HCT116 (cell line): Measurements from ENCODE around the gene CYP3A4. TPM values are rescaled to one million over a fixed set of nuclear protein-coding genes. Genes with fewer than 3 reads are reported as not detected.

Experiments
- ATAC-seq: fragments of 200-7000 bp; cut with Tn5 transposase; 2 replicates; pipeline ENCODE4 v1.9.1; 2020; ENCODE audit warnings: mild to moderate bottlenecking, moderate library complexity
- BruUV-seq: library from RNA; stranded (reverse); fragments of 400-500 nt; replicated peaks from 2 replicates; lab custom pipeline; 2021; lab: Mats Ljungman, UMichigan
- CTCF ChIA-PET: fragments of 300-600 bp; sonication (Branson Sonifier 250); formaldehyde crosslinking; loops from one replicate; lab custom pipeline; 2021; ENCODE audit warnings: antibody characterized with exemption; lab: Charles Lee
- POLR2A ChIA-PET: fragments of 300-600, 350-600 bp; sonication (Branson Sonifier 250); formaldehyde crosslinking; loops from one replicate; lab custom pipeline; 2021; ENCODE audit warnings: antibody characterized with exemption; lab: Charles Lee
- RAD21 ChIA-PET, 2 experiments: fragments of 300-600 bp; sonication (Branson Sonifier 250); formaldehyde crosslinking; loops; one replicate each; lab custom pipeline; 2023; ENCODE audit warnings: low total read pairs in 2 of 2; ENCODE audit not compliant: uncharacterized antibody in 2 of 2, unreplicated experiment in 2 of 2, low non-redundant PET in 1 of 2; lab: Charles Lee
- DNase-seq: peaks from one replicate; pipeline ENCODE4 v3.0.0-alpha.2; 2010; ENCODE audit warnings: low read depth, low spot score
- H2AFZ ChIP-seq: fragments of 200-600 bp; shearing (Covaris generic), sonication (generic); 2 replicates; pipeline ENCODE4 v1.6.1; 2017; ENCODE audit warnings: low read depth, mixed run types, mixed read lengths, antibody characterized with exemption, low read length; ENCODE audit not compliant: poor library complexity, severe bottlenecking
- H3K27ac ChIP-seq: 2 replicates; pipeline ENCODE4 v1.5.1; 2012; ENCODE audit warnings: low read depth, low read length
- H3K27me3 ChIP-seq: fragments of 200-600 bp; sonication (generic); 2 replicates; pipeline ENCODE4 v1.6.1; 2016; ENCODE audit warnings: mixed run types, low read length, mixed read lengths; ENCODE audit not compliant: insufficient read depth
- H3K36me3 ChIP-seq, 2 experiments: fragments of 200-500 bp in 1 of 2; fragments of 200-600 bp in 1 of 2; sonication (Bioruptor generic) in 1 of 2; sonication (generic) in 1 of 2; 2 replicates each; pipeline versions ENCODE4 v1.5.1 to v1.6.1; 2014 to 2016; ENCODE audit warnings: low read length in 2 of 2, inconsistent platforms in 1 of 2, mixed read lengths in 1 of 2, mixed run types in 1 of 2; ENCODE audit not compliant: insufficient read depth in 2 of 2, control insufficient read depth in 1 of 2
- H3K4me1 ChIP-seq, 2 experiments: fragments of 200-600 bp in 1 of 2; sonication (generic) in 1 of 2; 2 replicates each; pipeline versions ENCODE4 v1.5.1 to v1.6.1; 2012 to 2017; ENCODE audit warnings: low read length in 2 of 2, inconsistent platforms in 1 of 2, mild to moderate bottlenecking in 1 of 2, mixed read lengths in 1 of 2, mixed run types in 1 of 2, moderate library complexity in 1 of 2; ENCODE audit not compliant: insufficient read depth in 2 of 2, control insufficient read depth in 1 of 2
- H3K4me2 ChIP-seq: fragments of 200-600 bp; sonication (generic); 2 replicates; pipeline ENCODE4 v1.6.1; 2017; ENCODE audit warnings: mixed run types, low read length, mixed read lengths
- H3K4me3 ChIP-seq, 2 experiments: fragments of 200-600 bp in 1 of 2; sonication (generic) in 1 of 2; replicated peaks in 1 of 2; 2 replicates each; pipeline ENCODE4 v1.5.1; 2011 to 2016; ENCODE audit warnings: low read length in 2 of 2, control low read depth in 1 of 2, low read depth in 1 of 2, mild to moderate bottlenecking in 1 of 2, mixed read lengths in 1 of 2, mixed run types in 1 of 2
- H3K79me2 ChIP-seq: fragments of 200-600 bp; sonication (generic); 2 replicates; pipeline ENCODE4 v1.6.1; 2017; ENCODE audit warnings: mild to moderate bottlenecking, mixed run types, low read length, moderate library complexity, mixed read lengths; ENCODE audit not compliant: insufficient read depth
- H3K9ac ChIP-seq: fragments of 200-600 bp; sonication (generic); 2 replicates; pipeline ENCODE4 v1.6.1; 2016; ENCODE audit warnings: low read length, mixed read lengths
- H3K9me2 ChIP-seq: fragments of 200-600 bp; sonication (generic), shearing (Covaris generic); 2 replicates; pipeline ENCODE4 v1.6.1; 2017; ENCODE audit warnings: mixed run types, mild to moderate bottlenecking, moderate library complexity; ENCODE audit not compliant: insufficient read depth
- H3K9me3 ChIP-seq, 2 experiments: fragments of 200-500 bp in 1 of 2; fragments of 200-600 bp in 1 of 2; sonication (Bioruptor generic) in 1 of 2; sonication (generic) in 1 of 2; 2 replicates each; pipeline ENCODE4 v1.6.1; 2014 to 2017; ENCODE audit warnings: low read length in 2 of 2, mixed read lengths in 2 of 2, inconsistent platforms in 1 of 2, low read depth in 1 of 2, mild to moderate bottlenecking in 1 of 2, mixed run types in 1 of 2, moderate library complexity in 1 of 2; ENCODE audit not compliant: control insufficient read depth in 1 of 2, insufficient read depth in 1 of 2
- H4K20me1 ChIP-seq: fragments of 200-600 bp; sonication (generic), shearing (Covaris generic); 2 replicates; pipeline ENCODE4 v1.6.1; 2017; ENCODE audit warnings: mixed run types, mild to moderate bottlenecking, moderate library complexity; ENCODE audit not compliant: insufficient read depth
- CEBPB ChIP-seq: IDR thresholded peaks from 2 replicates; pipeline ENCODE4 v1.6.1; 2012; ENCODE audit warnings: low read depth
- EZH2 ChIP-seq: fragments of 200-600 bp; sonication (generic); IDR thresholded peaks from 2 replicates; pipeline ENCODE4 v1.6.1; 2017; ENCODE audit warnings: antibody characterized with exemption, mixed run types
- intact Hi-C: fragments of 100-400 bp; cut with micrococcal nuclease; formaldehyde crosslinking; loops from 2 replicates; pipeline ENCODE4 v1.10.0; 2022
- total RNA-seq: library from RNA; stranded (reverse); gene quantifications from one replicate; pipeline ENCODE4 v1.2.1, GENCODE V29; 2021; ENCODE audit not compliant: unreplicated experiment

The CYP3A4 gene
- total RNA-seq, 1 experiment from 2014 or later: 0.25 TPM

- no peaks in the 10 kb centered on the region for H3K36me3 ChIP-seq
- no peak overlapping the region for H3K9ac ChIP-seq
- intact Hi-C loops: no loop called here
- DNase-seq: no peak
- TF ChIP-seq EZH2 (no peak), CEBPB (no peak)
- no peaks in the 10 kb centered on the region for H3K79me2 ChIP-seq
- ChIA-PET CTCF (no interaction called here), RAD21 (no interaction called here), POLR2A (no interaction called here)
- no peak for ATAC-seq
- peaks cover 0 to 5% of the 10 kb centered on the region in 2 experiments; a peak in 1 of 4 replicates for H3K4me1 ChIP-seq
- H3K4me3 ChIP-seq: no peak overlapping the region
- no TSS peak for BruUV-seq
- H2AFZ ChIP-seq: no peak overlapping the region
- no peaks in the 10 kb centered on the region for H3K9me3 ChIP-seq
- no peaks in the 10 kb centered on the region for H3K9me2 ChIP-seq
- H4K20me1 ChIP-seq: no peaks in the 10 kb centered on the region
- no peak overlapping the region for H3K4me2 ChIP-seq
- no peaks in the 10 kb centered on the region for H3K27me3 ChIP-seq
- H3K27ac ChIP-seq: no peak overlapping the region
These were observed 76.9 kb downstream of the CYP3A4 start for GRCh38 chr7:99707096-99707495.

Other genes with a start within 250 kb of the CYP3A4 start
- gene FAM200A, start 232.1 kb downstream of the CYP3A4 start, total RNA-seq: 4.7 TPM
- gene ZNF655, start 225.5 kb downstream of the CYP3A4 start, total RNA-seq: 45.0 TPM
- gene TMEM225B, start 185.9 kb downstream of the CYP3A4 start, total RNA-seq: 3.1 TPM
- gene ZSCAN25, start 167.2 kb downstream of the CYP3A4 start, total RNA-seq: 14.0 TPM
- 1.5 TPM for gene CYP3A5, start 104.2 kb downstream of the CYP3A4 start, total RNA-seq
- not detected for gene CYP3A7, start 49.0 kb downstream of the CYP3A4 start, total RNA-seq
- gene CYP3A43, start 43.8 kb upstream of the CYP3A4 start, total RNA-seq: not detected
- not detected for gene OR2AE1, start 92.8 kb upstream of the CYP3A4 start, total RNA-seq
- gene TRIM4, start 135.3 kb upstream of the CYP3A4 start, total RNA-seq: 25.1 TPM
- 0.76 TPM for gene GJC3, start 145.4 kb upstream of the CYP3A4 start, total RNA-seq
- 1.1 TPM for gene AZGP1, start 191.8 kb upstream of the CYP3A4 start, total RNA-seq
- gene ZKSCAN1, start 231.4 kb upstream of the CYP3A4 start, total RNA-seq: 61.2 TPM